Measurements from ENCODE around the gene DDX1. TPM values are rescaled to one million over a fixed set of nuclear protein-coding genes. Genes with fewer than 3 reads are reported as not detected.
"Not testable (repeated sequence)": the region's sequence is repeated elsewhere in the genome, so short reads cannot be mapped to it uniquely, and the experiment has no call there.

DDX1 gene
- total RNA-seq, 1 experiment from 2014 or later = 106 TPM

GRCh38 chr2:15678909-15679308 is 87.2 kb downstream of the DDX1 start:
- TF ChIP-seq CTCF (IDR thresholded peaks at IDR 0.05; ENCODE audit: unreplicated experiment) = no peak
- no peak overlapping the region for H3K4me3 Mint-ChIP-seq (ENCODE audit: low read depth, unreplicated experiment)
- BruUV-seq (replicated peaks) = no TSS peak
- H3K27me3 Mint-ChIP-seq (ENCODE audit: unreplicated experiment) = no peaks in the 10 kb centered on the region
- H3K36me3 Mint-ChIP-seq (ENCODE audit: insufficient read depth, unreplicated experiment) = peaks cover 5% of the 10 kb centered on the region
- H3K9me3 Mint-ChIP-seq (ENCODE audit: low read depth, unreplicated experiment) = peaks cover 5% of the 10 kb centered on the region
- intact Hi-C loops (cut with micrococcal nuclease; ENCODE audit: unreplicated experiment) = no loop called here
- peaks cover 16% of the 10 kb centered on the region for H3K4me1 Mint-ChIP-seq (ENCODE audit: low read depth, unreplicated experiment)
- no peak for DNase-seq
- H3K27ac Mint-ChIP-seq (ENCODE audit: unreplicated experiment) = no peak overlapping the region
- CTCF ChIA-PET = no interaction called here

- H3K27me3 Mint-ChIP-seq (ENCODE audit: unreplicated experiment) = no peaks in the 10 kb centered on the region
- no peak for DNase-seq
- no TSS peak for BruUV-seq (replicated peaks)
- intact Hi-C loops (cut with micrococcal nuclease; ENCODE audit: unreplicated experiment) = no loop called here
- H3K9me3 Mint-ChIP-seq (ENCODE audit: low read depth, unreplicated experiment) = peaks cover 5% of the 10 kb centered on the region
- H3K27ac Mint-ChIP-seq (ENCODE audit: unreplicated experiment) = no peak overlapping the region
- no peak for TF ChIP-seq CTCF (IDR thresholded peaks at IDR 0.05; ENCODE audit: unreplicated experiment)
- H3K4me1 Mint-ChIP-seq (ENCODE audit: low read depth, unreplicated experiment) = peaks cover 10% of the 10 kb centered on the region
- H3K4me3 Mint-ChIP-seq (ENCODE audit: low read depth, unreplicated experiment) = no peak overlapping the region
- CTCF ChIA-PET = no interaction called here
- peaks cover 5% of the 10 kb centered on the region for H3K36me3 Mint-ChIP-seq (ENCODE audit: insufficient read depth, unreplicated experiment)
These were observed 87.8 kb downstream of the DDX1 start for GRCh38 chr2:15679386-15679924.

GRCh38 chr2:15680132-15680531 is 88.5 kb downstream of the DDX1 start:
- H3K27ac Mint-ChIP-seq (ENCODE audit: unreplicated experiment); CTCF ChIA-PET; H3K4me3 Mint-ChIP-seq (ENCODE audit: low read depth, unreplicated experiment); H3K27me3 Mint-ChIP-seq (ENCODE audit: unreplicated experiment); H3K36me3 Mint-ChIP-seq (ENCODE audit: insufficient read depth, unreplicated experiment); H3K4me1 Mint-ChIP-seq (ENCODE audit: low read depth, unreplicated experiment); DNase-seq; BruUV-seq (replicated peaks); intact Hi-C loops (cut with micrococcal nuclease; ENCODE audit: unreplicated experiment); H3K9me3 Mint-ChIP-seq (ENCODE audit: low read depth, unreplicated experiment): not testable (repeated sequence)

Other genes starting within 250 kb of the DDX1 start
- gene NBAS, start 30.5 kb upstream of the DDX1 start, total RNA-seq (2022) = 25.9 and 30.4 TPM in 2 replicates

All from Calu3 (cell line).